Jurkat, Clone E6-1 (cell line): Measurements from ENCODE around the gene GAREM2.

Source experiments
- DNase-seq: peaks from one replicate; pipeline ENCODE4 v3.0.0-alpha.2; 2011; ENCODE audit warnings: low read depth, low spot score
- H3K4me3 ChIP-seq: 2 replicates; pipeline ENCODE4 v1.5.1; 2011; ENCODE audit warnings: mild to moderate bottlenecking, low read length, control low read depth, moderate library complexity

Gene GAREM2

GRCh38 chr2:26168785-26169184 is 4.1 kb upstream of the GAREM2 start:
- no peak for DNase-seq
- H3K4me3 ChIP-seq, result no peak overlapping the region

- H3K4me3 ChIP-seq, result no peak overlapping the region
- no peak for DNase-seq
Observed at GRCh38 chr2:26169226-26169625, 3.7 kb upstream of the GAREM2 start.

DNA sequence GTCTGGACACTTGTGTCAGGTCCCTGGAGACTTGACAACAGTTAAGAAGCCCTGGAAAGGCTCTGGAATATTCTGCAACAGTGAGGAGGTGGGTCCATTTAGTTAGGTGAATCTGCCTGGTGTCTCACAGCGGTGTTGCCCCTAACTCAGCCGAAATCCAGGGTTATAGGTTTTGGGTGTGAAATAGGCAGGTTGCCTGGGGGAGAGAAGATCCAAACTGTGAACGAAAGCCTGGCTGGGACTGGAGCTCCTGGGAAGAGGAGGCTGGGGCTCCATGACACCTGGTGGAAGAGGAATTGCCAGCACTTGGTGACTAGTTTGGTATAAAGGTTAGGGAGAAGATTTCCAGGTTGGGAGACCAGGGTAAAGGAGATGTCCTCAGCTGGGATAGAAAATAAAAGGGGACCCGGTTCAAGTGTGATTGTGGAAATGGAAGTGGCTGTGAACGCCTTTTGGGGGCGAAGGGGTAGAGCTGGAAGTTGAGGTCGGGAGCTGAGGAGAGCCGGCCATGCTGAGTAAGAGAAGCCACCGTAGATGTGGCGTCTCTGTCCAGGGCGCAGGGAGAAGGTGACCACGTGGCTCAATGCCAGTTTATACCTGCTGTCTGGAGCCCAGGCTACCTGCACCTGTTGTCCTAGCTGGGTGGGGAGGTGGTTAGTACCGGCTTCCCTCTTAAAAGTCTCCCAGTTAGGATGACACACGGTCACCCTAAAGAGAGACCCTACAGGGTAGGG is 3.0 kb upstream of the GAREM2 start:
- no peak for DNase-seq
- no peak overlapping the region for H3K4me3 ChIP-seq

DNA sequence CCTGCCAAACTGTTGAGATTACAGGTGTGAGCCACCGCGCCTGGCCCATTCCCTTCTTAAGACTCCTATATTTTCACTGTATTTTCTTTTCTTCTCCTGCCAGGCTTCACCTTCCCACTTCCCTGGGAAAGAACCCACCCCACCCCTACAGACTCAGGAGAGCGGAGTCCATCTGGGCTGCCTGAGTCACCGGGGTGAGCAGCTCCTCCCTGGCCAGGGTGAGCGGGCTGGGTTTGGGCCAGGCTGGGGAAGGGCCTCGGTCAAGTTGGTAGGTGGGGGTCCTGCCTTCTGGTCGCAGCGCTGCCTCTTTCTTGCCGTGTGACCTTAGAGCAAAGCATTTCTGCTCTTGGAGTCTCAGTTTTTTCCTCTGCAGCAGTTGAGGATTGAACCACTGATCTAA is 2.1 kb upstream of the GAREM2 start:
- DNase-seq, result no peak
- no peak overlapping the region for H3K4me3 ChIP-seq

DNA sequence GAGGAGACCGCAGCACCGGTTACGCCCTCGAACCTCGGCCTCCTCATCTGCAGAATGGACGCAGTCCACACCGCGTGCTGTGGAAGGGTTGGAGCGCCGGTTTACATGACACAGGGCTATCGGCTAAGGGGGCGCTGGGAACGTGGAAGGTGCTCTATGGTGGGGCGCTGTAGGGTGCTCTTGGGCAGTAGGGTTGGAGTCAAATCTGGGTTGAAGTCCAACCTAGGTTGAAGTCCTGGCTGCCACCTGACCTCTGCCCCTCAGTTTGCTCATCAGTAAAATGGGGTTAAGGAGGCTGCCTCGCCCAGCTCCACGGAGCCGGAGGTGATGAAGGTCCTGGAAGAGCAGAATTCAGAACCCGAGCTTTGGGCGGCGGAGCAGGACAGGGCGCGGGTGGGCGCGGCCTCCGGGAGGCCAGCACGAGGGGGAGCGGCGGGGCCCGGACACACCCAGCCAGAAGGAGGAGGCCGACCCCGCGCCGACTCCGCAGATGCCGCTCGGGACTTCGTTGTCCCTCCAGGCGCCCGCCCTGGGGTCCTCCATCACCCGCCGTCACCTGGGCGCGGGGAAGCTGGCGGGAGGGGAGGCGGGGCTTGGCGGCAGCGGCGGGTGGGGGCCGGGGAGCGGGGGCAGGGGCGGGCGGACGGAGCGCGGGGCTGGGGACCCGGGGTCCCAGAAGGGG is 558 bp upstream of the GAREM2 start:
- no peak overlapping the region; the same call in 1 of the 2 replicates for H3K4me3 ChIP-seq
- DNase-seq, result no peak

DNA sequence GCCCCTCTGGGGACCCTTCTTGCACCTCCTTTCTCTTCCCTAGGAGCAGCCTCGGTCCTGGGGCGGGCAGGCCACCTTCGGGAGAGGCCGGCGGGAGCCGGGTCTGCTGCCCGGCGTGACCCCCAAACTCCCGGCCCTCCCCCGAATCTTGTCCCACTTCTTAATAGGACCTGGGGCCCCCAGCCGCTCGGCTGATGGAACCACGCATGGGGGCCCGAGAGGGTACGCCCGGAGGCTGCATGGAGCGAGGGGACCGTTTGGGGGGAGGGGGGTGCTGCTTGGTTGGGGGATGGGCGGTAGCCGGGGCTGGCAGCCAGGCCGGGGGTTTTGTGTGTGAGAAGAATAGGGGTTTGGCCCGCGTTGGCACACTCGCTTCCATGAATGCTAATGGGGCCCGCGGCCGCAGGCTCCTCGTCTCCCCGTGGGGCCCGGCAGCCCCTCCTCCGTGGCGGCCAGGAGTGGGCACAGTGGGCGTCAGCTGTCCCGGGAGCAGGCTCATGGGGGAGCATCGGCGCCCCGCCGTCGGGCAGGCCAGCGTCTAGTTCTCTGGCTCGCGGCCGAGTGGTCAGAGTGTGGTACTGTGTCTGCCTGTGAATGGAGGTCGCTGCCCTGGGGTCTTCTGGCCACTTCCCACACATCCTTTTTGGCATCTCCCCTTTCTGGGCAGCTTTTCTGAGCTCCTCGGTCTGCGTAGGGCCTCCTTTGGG is 1.0 kb downstream of the GAREM2 start:
- no peak for DNase-seq
- H3K4me3 ChIP-seq, result no peak overlapping the region

GRCh38 chr2:26174691-26175465 is 2.0 kb downstream of the GAREM2 start:
- H3K4me3 ChIP-seq, result no peak overlapping the region
- DNase-seq, result no peak

- no peak for DNase-seq
- no peak overlapping the region for H3K4me3 ChIP-seq
Observed at GRCh38 chr2:26175466-26176278, 2.8 kb downstream of the GAREM2 start.

DNA sequence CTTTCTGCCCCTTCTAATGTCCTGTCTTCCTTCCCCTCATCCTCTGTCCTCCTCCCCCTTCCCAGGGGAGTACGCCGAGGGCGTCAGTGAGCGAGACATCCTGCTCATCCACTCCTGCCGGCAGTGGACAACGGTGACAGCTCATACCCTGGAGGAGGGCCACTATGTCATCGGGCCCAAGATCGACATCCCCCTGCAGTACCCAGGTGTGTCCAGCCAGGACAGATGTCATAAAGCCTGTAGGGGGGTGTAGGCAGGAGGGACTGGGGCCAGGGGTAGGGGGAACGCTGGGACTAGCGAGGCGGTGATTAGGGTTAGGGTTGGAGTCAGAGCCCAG is 3.4 kb downstream of the GAREM2 start:
- H3K4me3 ChIP-seq, result no peak overlapping the region
- no peak for DNase-seq

GRCh38 chr2:26177122-26177521 is 4.2 kb downstream of the GAREM2 start:
- no peak overlapping the region for H3K4me3 ChIP-seq
- DNase-seq, result no peak

- DNase-seq, result no peak
- peak overlapping the region; percentile 56 for H3K4me3 ChIP-seq
Observed at GRCh38 chr2:26178246-26178645, 5.4 kb downstream of the GAREM2 start.

- H3K4me3 ChIP-seq, result peak overlapping the region; percentile 56
- DNase-seq, result no peak
Observed at GRCh38 chr2:26178746-26179436, 6.0 kb downstream of the GAREM2 start.

DNA sequence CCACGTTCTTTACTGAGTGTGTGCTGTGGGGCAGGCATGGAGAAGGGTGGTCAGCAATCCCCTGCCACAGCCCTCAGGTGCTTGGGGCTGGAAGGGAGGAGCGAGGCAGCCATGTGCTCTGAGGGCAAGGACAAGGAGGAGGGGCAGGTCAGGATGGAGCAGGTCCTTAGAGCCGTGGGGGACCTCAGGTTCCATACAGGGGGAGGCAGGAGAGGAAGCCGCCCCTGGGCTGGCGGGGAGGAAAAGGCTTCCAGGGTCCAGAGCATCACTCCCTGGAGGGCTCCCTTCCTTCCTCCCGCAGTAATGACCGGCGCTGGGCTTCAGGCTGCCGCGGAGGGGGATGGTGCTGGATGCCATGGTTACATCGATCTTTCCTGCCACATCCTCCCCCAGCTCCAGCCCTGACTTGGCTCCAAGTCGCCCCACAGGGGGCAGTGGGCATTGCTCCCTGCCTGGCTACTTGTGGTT is 6.6 kb downstream of the GAREM2 start:
- DNase-seq, result no peak
- H3K4me3 ChIP-seq, result peak overlapping the region; percentile 56

- no peak overlapping the region for H3K4me3 ChIP-seq
- DNase-seq, result no peak
Observed at GRCh38 chr2:26182441-26182840, 9.6 kb downstream of the GAREM2 start.

- no peak overlapping the region for H3K4me3 ChIP-seq
- DNase-seq, result no peak
Observed at GRCh38 chr2:26182887-26183630, 10.2 kb downstream of the GAREM2 start.

DNA sequence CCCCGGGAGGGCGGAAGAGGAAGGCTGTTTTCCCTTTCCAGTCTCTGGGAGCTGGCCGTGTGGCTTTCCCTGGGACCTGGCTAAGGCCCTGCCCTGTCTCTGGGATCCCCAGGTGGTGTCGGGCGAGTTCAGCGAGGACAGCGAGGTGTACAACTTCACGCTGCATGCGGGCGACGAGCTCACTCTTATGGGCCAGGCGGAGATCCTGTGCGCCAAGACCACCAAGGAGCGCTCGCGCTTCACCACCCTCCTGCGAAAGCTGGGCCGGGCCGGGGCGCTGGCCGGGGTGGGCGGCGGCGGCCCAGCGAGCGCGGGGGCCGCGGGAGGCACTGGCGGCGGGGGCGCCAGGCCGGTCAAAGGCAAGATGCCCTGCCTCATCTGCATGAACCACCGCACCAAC is 11.2 kb downstream of the GAREM2 start:
- H3K4me3 ChIP-seq, result peak overlapping the region; percentile 22
- DNase-seq, result no peak

DNA sequence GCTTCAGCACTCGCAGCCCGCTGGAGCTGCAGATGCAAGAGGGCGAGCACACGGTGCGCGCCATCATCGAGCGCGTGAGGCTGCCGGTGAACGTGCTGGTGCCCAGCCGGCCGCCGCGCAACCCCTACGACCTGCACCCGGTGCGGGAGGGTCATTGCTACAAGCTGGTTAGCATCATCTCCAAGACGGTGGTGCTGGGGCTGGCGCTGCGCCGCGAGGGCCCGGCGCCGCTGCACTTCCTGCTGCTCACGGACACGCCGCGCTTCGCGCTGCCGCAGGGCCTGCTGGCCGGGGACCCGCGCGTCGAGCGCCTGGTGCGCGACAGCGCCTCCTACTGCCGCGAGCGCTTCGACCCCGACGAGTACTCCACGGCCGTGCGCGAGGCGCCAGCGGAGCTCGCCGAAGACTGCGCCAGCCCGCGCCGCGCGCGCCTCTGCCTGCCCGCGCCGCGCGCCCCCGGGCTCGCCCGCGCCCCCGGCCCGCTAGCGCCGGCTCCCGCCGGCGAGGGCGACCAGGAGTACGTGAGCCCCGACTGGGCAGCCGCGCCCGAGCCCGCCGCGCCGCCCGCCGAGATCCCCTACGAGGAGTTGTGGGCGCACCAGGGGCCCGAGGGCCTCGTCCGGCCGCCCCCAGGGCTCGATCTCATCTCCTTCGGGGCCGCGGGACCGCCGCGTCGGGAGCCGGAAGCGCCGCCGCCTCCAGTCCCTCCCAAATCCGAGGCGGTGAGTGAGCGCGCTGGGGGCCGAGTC is 11.8 kb downstream of the GAREM2 start:
- DNase-seq, result peak; percentile 59
- peak overlapping the region; percentile 22 for H3K4me3 ChIP-seq
